ENCODE measurements around the gene SLC35A3.

- TF ChIP-seq CTCF (IDR thresholded peaks at IDR 0.05) = no peak
- no peak for TF ChIP-seq POLR2A (IDR thresholded peaks at IDR 0.05)
Observed at GRCh38 chr1:100028765-100029164, 59.0 kb downstream of the SLC35A3 start.

Measured in adrenal gland (tissue), 5 donors.